Spleen (tissue), 11 donors: ENCODE results near the gene C5AR2. TPM values are rescaled to one million over a fixed set of nuclear protein-coding genes. Genes with fewer than 3 reads are reported as not detected.
"Not testable (repeated sequence)": the region's sequence is repeated elsewhere in the genome, so short reads cannot be mapped to it uniquely, and the experiment has no call there.

Experiments
- DNase-seq: peaks from one replicate; pipeline ENCODE4 v3.0.0-alpha.2; 2020
- H3K27ac ChIP-seq, 8 donors: fragments of 200-600 bp; sonication (generic) in 7 of 8; 1 replicate in 4 of 8; 2 replicates in 4 of 8; pipeline versions ENCODE4 v1.5.0 to v1.8.0; 2016 to 2021; ENCODE audit warnings: inconsistent platforms in 4 of 8, mild to moderate bottlenecking in 4 of 8, moderate library complexity in 1 of 8
- H3K27me3 ChIP-seq, 7 donors: fragments of 200-600 bp; sonication (generic) in 6 of 7; replicated peaks in 1 of 7; 1 replicate in 4 of 7; 2 replicates in 3 of 7; pipeline versions ENCODE4 v1.5.0 to v1.8.0; 2016 to 2021; ENCODE audit warnings: inconsistent platforms in 3 of 7, mild to moderate bottlenecking in 1 of 7
- H3K36me3 ChIP-seq, 6 donors: fragments of 200-600 bp; sonication (generic) in 5 of 6; 1 replicate in 4 of 6; 2 replicates in 2 of 6; pipeline versions ENCODE4 v1.5.0 to v1.8.0; 2016 to 2021; ENCODE audit warnings: inconsistent platforms in 2 of 6
- H3K4me1 ChIP-seq, 6 donors: fragments of 200-600 bp; sonication (generic) in 5 of 6; 1 replicate in 3 of 6; 2 replicates in 3 of 6; pipeline versions ENCODE4 v1.5.0 to v1.8.0; 2016 to 2021; ENCODE audit warnings: inconsistent platforms in 3 of 6
- H3K4me3 ChIP-seq, 8 donors: fragments of 200-600 bp; sonication (generic) in 7 of 8; 1 replicate in 4 of 8; 2 replicates in 4 of 8; pipeline versions ENCODE4 v1.5.0 to v1.8.0; 2016 to 2021; ENCODE audit warnings: inconsistent platforms in 4 of 8, mild to moderate bottlenecking in 4 of 8, moderate library complexity in 2 of 8
- H3K9me3 ChIP-seq, 8 donors: fragments of 200-600 bp; sonication (generic) in 7 of 8; 1 replicate in 4 of 8; 2 replicates in 4 of 8; pipeline versions ENCODE4 v1.5.0 to v1.8.0; 2016 to 2021; ENCODE audit warnings: inconsistent platforms in 4 of 8
- POLR2A ChIP-seq, 3 donors: fragments of 450-650 bp; IDR thresholded peaks; one replicate each; pipeline ENCODE4 v1.5.1; 2017; ENCODE audit warnings: antibody characterized with exemption in 3 of 3, mild to moderate bottlenecking in 1 of 3
- POLR2AphosphoS5 ChIP-seq, 3 donors: sonication (generic); formaldehyde crosslinking; IDR thresholded peaks; one replicate each; pipeline ENCODE4 v1.5.1; 2017; ENCODE audit warnings: antibody characterized with exemption in 3 of 3
- WGBS, 5 donors: extraction: QIAGEN DNeasy Blood & Tissue Kit in 3 of 5; methylation state at CpG; one replicate each; pipeline versions ENCODE4 v1.1.5 to v1.1.7; 2013 to 2018; 5-methylcytosine and 5-hydroxymethylcytosine counted together
- intact Hi-C: fragments of 100-400 bp; cut with DNase I; formaldehyde crosslinking; loops from one replicate; pipeline ENCODE4 v1.15.0; 2023; ENCODE audit warnings: low total_unique reads
- polyA plus RNA-seq, 3 donors: library from polyadenylated mRNA; stranded (reverse); fragments of 200-250 nt; gene quantifications; one replicate each; pipeline ENCODE4 v1.2.1, GENCODE V29; 2013
- total RNA-seq, 7 donors: library from RNA; depleted of rRNA in 3 of 7; stranded (reverse); fragments of >200 nt in 3 of 7; fragmentation: NEBNext Ultra II Directional in 4 of 7; extraction: Animal tissue kit (Norgen Biotek cat#: 25700) in 4 of 7; gene quantifications; one replicate each; pipeline versions ENCODE4 v1.1.0 to v1.2.1, GENCODE V29; 2016 to 2021
- TF ChIP-seq, protein P1 (sequence below), 11 experiments: fragments of 200-600 bp in 7 of 11; fragments of 450-650 bp in 4 of 11; sonication (generic) in 4 of 11; IDR thresholded peaks in 8 of 11; conservative IDR thresholded peaks in 3 of 11; 1 replicate in 7 of 11; 2 replicates in 4 of 11; pipeline versions ENCODE4 v1.4.0 to v1.8.0; 2016 to 2021; ENCODE audit warnings: antibody characterized with exemption in 11 of 11, inconsistent platforms in 4 of 11, mild to moderate bottlenecking in 1 of 11
- donor health status: healthy with polysubstance abuse.
- donor health status: DM: no; HTN: no; CAD: no; lungs with moderate emphysema.
- donor health status: DM: no; HTN: no; CAD: no.
- donor health status: Bipolar disorder and iron deficiency.
- donor health status: healthy.
- donor health status: DM: no; HTN: no; CAD: no.
- donor health status: DM: yes; HTN: yes; CAD: no.

C5AR2 gene
- total and polyA plus RNA-seq, 10 donors, result 1.3 to 55.7 (median 25.3) TPM

DNA sequence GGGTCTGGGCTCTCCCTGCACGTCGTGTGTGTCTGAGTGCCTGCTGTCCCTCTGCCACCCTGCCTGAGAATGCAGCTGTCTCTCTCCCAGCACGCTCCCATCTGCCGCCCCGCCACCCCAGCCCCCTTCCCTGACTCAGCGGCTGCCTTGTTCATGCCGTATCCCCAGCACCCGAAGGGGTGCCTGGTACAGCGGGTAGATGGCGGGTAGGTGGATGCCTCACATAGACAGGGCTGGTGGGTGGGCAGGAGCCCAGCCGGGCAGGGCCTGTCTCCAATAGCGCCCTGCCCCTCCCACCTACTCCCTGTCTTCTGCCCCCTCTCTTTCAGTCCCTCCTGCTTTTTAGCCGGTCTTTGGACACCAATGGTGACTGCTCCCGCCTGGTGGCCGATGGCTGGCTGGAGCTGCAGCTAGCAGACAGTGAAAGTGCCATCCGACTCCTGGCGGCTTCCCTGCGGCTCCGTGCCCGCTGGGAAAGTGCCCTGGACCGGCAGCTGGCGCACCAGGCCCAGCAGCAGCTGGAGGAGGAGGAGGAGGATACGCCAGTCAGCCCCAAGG, 47.5 kb downstream of the C5AR2 start:
- no peak for DNase-seq
- intact Hi-C loops, result no loop called here
- peaks cover 0 to 85% (median 78%) of the 10 kb centered on the region in 6 donors for H3K36me3 ChIP-seq
- no peaks in the 10 kb centered on the region for H3K27me3 ChIP-seq
- no peak overlapping the region for H3K4me3 ChIP-seq
- TF ChIP-seq POLR2A (IDR thresholded peaks at IDR 0.05) (no peak), POLR2AphosphoS5 (IDR thresholded peaks at IDR 0.05) (peak in 1 of 3 donors; percentile 52)
- TF ChIP-seq, protein P1, sequence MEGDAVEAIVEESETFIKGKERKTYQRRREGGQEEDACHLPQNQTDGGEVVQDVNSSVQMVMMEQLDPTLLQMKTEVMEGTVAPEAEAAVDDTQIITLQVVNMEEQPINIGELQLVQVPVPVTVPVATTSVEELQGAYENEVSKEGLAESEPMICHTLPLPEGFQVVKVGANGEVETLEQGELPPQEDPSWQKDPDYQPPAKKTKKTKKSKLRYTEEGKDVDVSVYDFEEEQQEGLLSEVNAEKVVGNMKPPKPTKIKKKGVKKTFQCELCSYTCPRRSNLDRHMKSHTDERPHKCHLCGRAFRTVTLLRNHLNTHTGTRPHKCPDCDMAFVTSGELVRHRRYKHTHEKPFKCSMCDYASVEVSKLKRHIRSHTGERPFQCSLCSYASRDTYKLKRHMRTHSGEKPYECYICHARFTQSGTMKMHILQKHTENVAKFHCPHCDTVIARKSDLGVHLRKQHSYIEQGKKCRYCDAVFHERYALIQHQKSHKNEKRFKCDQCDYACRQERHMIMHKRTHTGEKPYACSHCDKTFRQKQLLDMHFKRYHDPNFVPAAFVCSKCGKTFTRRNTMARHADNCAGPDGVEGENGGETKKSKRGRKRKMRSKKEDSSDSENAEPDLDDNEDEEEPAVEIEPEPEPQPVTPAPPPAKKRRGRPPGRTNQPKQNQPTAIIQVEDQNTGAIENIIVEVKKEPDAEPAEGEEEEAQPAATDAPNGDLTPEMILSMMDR (IDR thresholded peaks at IDR 0.05 in 8 of 11, conservative IDR thresholded peaks at IDR 0.05 in 3 of 11), result no peak
- 93 to 97% (median 95%) methylated on average over 17 to 23 of the region's 23 CpGs for WGBS, 5 donors
- H3K27ac ChIP-seq, result peak overlapping the region in 1 of 8 donors; percentile 88
- H3K4me1 ChIP-seq, result peaks cover 0 to 45% (median 23%) of the 10 kb centered on the region in 6 donors
- no peaks in the 10 kb centered on the region for H3K9me3 ChIP-seq

GRCh38 chr19:47380559-47380958, 48.6 kb downstream of the C5AR2 start:
- DNase-seq, result no peak
- Histone ChIP-seq H3K4me1 (peaks cover 0 to 45% (median 23%) of the 10 kb centered on the region in 6 donors), H3K4me3 (peak overlapping the region in 1 of 8 donors; percentile 53), H3K36me3 (peaks cover 0 to 74% (median 67%) of the 10 kb centered on the region in 6 donors), H3K27me3 (no peaks in the 10 kb centered on the region), H3K9me3 (no peaks in the 10 kb centered on the region), H3K27ac (peak overlapping the region in 3 of 8 donors; percentile 79 to 88 (median 85))
- intact Hi-C loops, result no loop called here
- TF ChIP-seq, protein P1 (IDR thresholded peaks at IDR 0.05 in 8 of 11, conservative IDR thresholded peaks at IDR 0.05 in 3 of 11), result no peak
- TF ChIP-seq POLR2AphosphoS5 (IDR thresholded peaks at IDR 0.05), result no peak
- TF ChIP-seq POLR2A (IDR thresholded peaks at IDR 0.05), result no peak
- whole genome bisulfite sequencing, 5 donors, result 94 to 100% (median 96%) methylated on average over 5 to 6 of the region's 6 CpGs

GRCh38 chr19:47381121-47381520, 49.1 kb downstream of the C5AR2 start:
- 90 to 97% (median 95%) methylated on average over 8 to 14 of the region's 14 CpGs for WGBS, 5 donors
- Histone ChIP-seq H3K9me3 (no peaks in the 10 kb centered on the region), H3K4me3 (peak overlapping the region in 1 of 8 donors; percentile 53), H3K4me1 (peaks cover 0 to 45% (median 23%) of the 10 kb centered on the region in 6 donors), H3K27me3 (no peaks in the 10 kb centered on the region), H3K27ac (peak overlapping the region in 7 of 8 donors; percentile 47 to 88 (median 64)), H3K36me3 (peaks cover 0 to 68% (median 62%) of the 10 kb centered on the region in 6 donors)
- intact Hi-C loops, result no loop called here
- TF ChIP-seq POLR2AphosphoS5 (IDR thresholded peaks at IDR 0.05) (no peak), POLR2A (IDR thresholded peaks at IDR 0.05) (no peak)
- TF ChIP-seq, protein P1 (IDR thresholded peaks at IDR 0.05 in 8 of 11, conservative IDR thresholded peaks at IDR 0.05 in 3 of 11), result no peak
- DNase-seq, result peak; percentile 78

GRCh38 chr19:47381653-47382279, 49.8 kb downstream of the C5AR2 start:
- DNase-seq, result peak; percentile 95
- Histone ChIP-seq H3K4me1 (peaks cover 0 to 47% (median 23%) of the 10 kb centered on the region in 6 donors), H3K27ac (peak overlapping the region in 7 of 8 donors; percentile 47 to 88 (median 79)), H3K4me3 (peak overlapping the region in 1 of 8 donors; percentile 53), H3K27me3 (no peaks in the 10 kb centered on the region), H3K36me3 (peaks cover 0 to 62% (median 55%) of the 10 kb centered on the region in 6 donors), H3K9me3 (no peaks in the 10 kb centered on the region)
- 32 to 72% (median 34%) methylated on average over 9 to 11 of the region's 11 CpGs for WGBS, 5 donors
- TF ChIP-seq, protein P1 (IDR thresholded peaks at IDR 0.05 in 8 of 11, conservative IDR thresholded peaks at IDR 0.05 in 3 of 11), result peak in 1 of 11 experiments; percentile 14
- no peak for TF ChIP-seq POLR2A (IDR thresholded peaks at IDR 0.05)
- peak; percentile 72 to 88 (median 78) for TF ChIP-seq POLR2AphosphoS5 (IDR thresholded peaks at IDR 0.05)
- intact Hi-C loops, result no loop called here

DNA sequence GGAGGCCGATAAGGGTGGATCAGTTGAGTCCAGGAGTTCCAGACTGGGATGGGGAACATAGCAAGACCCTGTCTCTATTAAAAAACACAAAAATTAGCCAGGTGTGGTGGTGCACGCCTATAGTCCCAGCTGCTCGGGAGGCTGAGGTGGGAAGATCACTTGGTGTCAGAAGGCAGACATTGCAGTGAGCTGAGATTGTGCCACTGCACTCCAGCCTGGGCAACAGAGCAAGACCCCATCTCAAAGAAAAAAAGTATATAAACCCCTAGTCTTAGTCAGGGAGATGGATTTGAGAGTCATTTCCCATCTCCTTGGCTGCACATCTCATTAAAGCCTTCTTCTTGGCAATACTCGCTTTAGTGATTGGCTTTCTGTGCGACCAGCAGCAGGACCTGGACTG, 51.9 kb downstream of the C5AR2 start:
- peaks cover 0 to 63% (median 23%) of the 10 kb centered on the region in 6 donors for H3K4me1 ChIP-seq
- peaks cover 0 to 41% (median 35%) of the 10 kb centered on the region in 6 donors for H3K36me3 ChIP-seq
- peak overlapping the region in 1 of 8 donors; percentile 21 for H3K4me3 ChIP-seq
- DNase-seq, H3K9me3 ChIP-seq, H3K27me3 ChIP-seq, intact Hi-C loops: not testable (repeated sequence)
- WGBS, 5 donors, result 84 to 91% (median 88%) methylated on average over 5 of the region's 5 CpGs
- H3K27ac ChIP-seq, result peak overlapping the region in 4 of 8 donors; percentile 10 to 88 (median 56)

GRCh38 chr19:47384533-47384932, 52.6 kb downstream of the C5AR2 start:
- peaks cover 0 to 65% (median 23%) of the 10 kb centered on the region in 6 donors for H3K4me1 ChIP-seq
- H3K27ac ChIP-seq, H3K4me3 ChIP-seq, H3K9me3 ChIP-seq, DNase-seq, intact Hi-C loops, H3K27me3 ChIP-seq: not testable (repeated sequence)
- peaks cover 0 to 34% (median 29%) of the 10 kb centered on the region in 6 donors for H3K36me3 ChIP-seq
- WGBS, 5 donors, result 81 to 94% (median 85%) methylated on average over 4 of the region's 4 CpGs
